ENCODE data around the gene RNFT2.
A peak's percentile ranks its signal among the peaks of the same experiment; 100 is the strongest.

RNFT2 gene

DNA sequence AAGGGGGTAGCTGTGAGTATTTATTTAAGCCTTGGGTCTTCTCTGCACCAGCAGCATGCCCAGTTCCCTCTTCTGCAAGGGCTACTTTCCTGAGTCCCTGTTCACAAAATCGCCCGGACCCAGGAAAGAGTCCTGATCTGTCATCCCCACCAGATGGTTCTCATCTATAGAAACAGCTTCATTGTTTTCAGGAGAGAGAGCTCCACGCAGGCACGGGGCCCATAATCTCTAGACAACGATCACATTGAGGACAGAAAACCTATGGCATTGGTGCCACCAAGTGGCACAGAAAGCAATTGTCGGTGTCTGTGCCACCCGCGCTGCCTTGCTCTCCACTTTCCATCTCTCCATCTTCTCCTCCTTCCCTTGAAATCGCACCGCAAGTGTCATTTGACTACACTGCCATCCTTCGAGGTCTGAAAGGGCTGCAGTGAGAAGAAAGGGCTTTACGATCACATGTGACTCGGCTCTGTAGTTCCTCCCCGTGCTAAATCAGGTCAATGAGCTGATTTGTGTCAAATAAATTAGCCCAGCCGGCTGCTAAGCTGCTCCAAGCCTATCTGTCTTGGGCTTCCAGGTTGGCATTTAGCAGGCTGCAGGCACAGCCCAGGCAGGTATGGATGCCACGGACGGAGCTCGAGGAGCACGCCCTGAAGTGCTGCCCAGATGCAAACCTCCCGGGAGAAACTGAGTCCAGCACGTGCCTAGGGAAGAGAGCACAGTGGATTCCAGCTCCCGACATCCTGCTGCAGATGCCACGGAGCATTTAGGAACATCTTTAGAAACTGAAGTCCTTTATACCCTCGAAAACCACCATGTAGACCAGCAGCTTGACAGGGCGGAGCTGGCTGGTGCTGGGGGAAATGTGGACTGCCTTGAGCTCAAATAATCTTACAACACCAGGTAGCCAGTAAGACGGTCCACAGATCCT lies 29.0 kb upstream of the RNFT2 start:
- DNase-seq = peak; percentile 70 to 96 (median 90)
- intact Hi-C loops (cut with DNase I) = loop anchor here (10.0 kb wide), 2 partner anchors 434 to 704 kb away; partner anchors contain the start of gene MED13L

DNA sequence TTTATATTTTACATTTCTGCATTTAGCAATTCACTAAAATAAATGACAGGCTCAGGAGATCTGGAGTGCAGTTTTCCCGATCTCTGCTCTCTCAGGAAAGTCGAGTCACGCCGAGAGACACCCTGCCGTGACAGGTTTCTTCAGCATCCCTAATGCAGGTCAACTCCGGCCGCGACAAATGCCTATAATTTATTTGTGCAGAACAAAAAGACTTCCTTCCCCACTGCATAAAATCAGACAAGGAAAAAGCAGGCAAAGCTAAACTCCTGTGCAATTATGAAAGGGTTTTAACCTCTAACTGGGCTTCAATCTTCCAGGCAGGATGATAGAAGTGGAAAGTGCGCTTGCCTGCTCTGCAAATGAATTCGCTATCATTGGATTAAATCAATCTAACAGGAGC lies 28.3 kb upstream of the RNFT2 start:
- intact Hi-C loops (cut with DNase I) = loop anchor here (10.0 kb wide), 2 partner anchors 435 to 705 kb away; partner anchors contain the start of gene MED13L
- DNase-seq = peak in 4 of 42 donors; percentile 20 to 34 (median 26)

DNA sequence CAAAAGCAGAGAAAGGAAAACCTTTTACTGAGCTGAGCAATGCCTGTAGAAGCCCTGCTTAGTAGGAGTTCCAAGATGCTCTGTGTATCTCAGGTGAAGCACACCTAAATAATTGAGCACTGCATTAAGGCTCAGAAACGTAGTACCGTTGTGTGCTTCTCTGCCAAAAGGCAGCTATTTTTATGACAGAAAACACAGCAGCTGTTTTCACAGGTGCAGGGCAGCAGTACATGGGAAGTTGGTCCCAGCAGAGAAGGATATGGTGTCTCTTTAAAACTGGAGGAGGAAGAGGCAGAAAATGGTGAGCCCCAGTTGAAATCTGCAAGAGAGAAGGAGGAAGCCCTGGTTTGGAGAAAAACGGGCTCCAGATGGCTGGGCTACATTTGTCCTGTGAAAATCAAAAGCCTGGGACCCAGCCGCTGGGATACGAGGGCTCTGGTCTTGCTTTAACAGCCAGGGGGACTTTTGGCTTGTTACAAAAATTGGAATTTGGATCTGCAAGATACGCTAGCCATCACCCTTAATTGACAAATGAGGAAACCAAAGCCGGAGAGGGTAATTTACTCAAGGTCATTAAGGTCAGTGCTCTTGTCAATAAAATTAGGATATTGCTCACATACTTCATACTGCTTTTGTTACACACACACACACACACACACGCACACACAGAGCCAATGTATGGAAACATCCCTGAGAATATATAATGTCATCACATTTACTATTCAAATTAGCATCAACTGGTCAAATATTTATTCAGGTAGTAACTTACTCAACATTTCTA lies 27.6 kb upstream of the RNFT2 start:
- intact Hi-C loops (cut with DNase I) = no loop called here
- DNase-seq = peak in 1 of 42 donors; percentile 18

- intact Hi-C loops (cut with DNase I) = no loop called here
- peak in 1 of 42 donors; percentile 21 for DNase-seq
Observed at GRCh38 chr12:116712458-116713303, 25.4 kb upstream of the RNFT2 start.

DNA sequence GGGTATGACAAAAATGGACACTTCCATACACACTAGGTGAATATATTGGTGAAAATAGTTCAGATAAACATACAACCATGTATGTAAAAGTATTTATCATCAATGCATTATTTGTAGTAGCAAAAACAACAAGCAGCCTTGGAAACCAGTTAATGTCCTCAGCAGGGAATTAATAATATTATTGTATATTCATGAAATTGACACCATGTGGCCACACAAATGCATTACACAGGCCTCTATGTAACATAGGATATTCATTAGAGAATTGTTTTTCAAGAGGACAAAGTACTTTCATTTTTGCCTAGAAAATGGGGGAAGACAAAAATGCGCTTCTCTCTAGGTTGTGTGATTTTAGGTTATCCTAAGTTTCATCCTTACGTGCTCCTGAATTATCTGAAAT lies 24.6 kb upstream of the RNFT2 start:
- no peak for DNase-seq
- intact Hi-C loops (cut with DNase I) = no loop called here

DNA sequence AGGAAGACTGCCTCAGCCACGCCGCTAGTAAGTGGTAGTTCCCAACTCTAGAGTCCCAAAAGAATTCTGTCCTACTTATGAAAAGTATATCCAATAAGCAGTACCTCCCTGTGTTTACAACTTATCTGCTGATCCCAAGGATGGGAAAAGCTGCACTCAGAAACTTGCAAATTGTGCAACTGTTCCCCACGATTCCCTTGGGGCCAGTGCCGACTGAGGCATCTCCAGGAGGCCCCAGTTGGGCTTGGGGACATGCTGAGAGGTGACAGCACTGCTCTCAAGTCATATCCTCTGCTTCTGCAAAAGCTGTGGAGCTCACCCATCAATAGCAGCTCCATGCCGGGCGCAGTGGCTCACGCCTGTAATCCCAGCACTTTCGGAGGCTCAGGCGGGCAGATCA lies 23.9 kb upstream of the RNFT2 start:
- intact Hi-C loops (cut with DNase I) = no loop called here

GRCh38 chr12:116717466-116718437 lies 20.4 kb upstream of the RNFT2 start:
- intact Hi-C loops (cut with DNase I) = no loop called here

More for the DNA sequence above, 23.9 kb upstream of the RNFT2 start:
- no peak for DNase-seq

GRCh38 chr12:116718655-116719454 lies 19.3 kb upstream of the RNFT2 start:
- DNase-seq = peak in 1 of 42 donors; percentile 9
- intact Hi-C loops (cut with DNase I) = no loop called here

More at GRCh38 chr12:116717466-116718437, 20.4 kb upstream of the RNFT2 start:
- peak in 34 of 42 donors; percentile 10 to 84 (median 48) for DNase-seq

- DNase-seq = peak in 1 of 42 donors; percentile 36
- intact Hi-C loops (cut with DNase I) = no loop called here
Observed at GRCh38 chr12:116719731-116720528, 18.2 kb upstream of the RNFT2 start.

GRCh38 chr12:116722245-116722644 lies 15.9 kb upstream of the RNFT2 start:
- no peak for DNase-seq
- intact Hi-C loops (cut with DNase I) = no loop called here

GRCh38 chr12:116726694-116727093 lies 11.4 kb upstream of the RNFT2 start:
- intact Hi-C loops (cut with DNase I) = no loop called here
- no peak for DNase-seq

- intact Hi-C loops (cut with DNase I) = no loop called here
- DNase-seq = no peak
Observed at GRCh38 chr12:116727261-116727660, 10.9 kb upstream of the RNFT2 start.

DNA sequence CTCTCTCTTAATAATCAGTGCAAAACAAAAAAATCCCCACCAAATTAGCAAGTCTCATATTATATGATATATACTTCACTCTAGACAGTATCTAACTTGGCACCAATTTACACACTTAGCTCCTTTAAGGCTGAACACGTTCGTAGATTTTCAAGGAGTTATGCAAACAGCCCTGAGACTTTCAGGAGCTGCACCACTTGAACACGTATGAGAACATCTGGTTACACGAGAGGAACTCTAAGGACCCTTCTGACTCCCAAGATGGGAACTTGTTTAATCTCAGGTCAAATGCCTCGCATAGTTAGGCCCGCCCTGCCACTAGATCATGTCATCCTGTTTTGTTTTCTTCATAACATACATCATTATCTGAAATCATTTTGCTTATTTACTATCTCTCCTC lies 10.2 kb upstream of the RNFT2 start:
- no peak for DNase-seq
- intact Hi-C loops (cut with DNase I) = no loop called here

DNA sequence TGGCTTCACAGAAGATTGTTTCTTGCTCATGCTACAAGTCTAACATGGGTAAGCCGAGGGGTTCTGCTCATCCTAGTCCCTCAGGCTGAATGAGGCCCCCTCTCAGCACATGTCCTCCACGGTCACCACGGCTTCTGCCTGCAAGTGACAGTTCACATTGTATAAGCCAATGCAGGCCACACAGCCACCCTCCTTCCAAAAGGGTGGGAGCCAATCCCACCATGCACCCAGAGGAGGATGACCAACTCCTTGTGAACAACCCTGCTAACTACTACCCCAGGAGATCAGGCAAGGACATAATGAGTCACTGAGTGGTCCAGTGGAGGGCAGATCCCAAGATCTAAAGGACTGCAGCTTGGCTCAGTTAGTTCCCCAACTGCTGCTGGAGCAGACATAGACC lies 6.3 kb upstream of the RNFT2 start:
- DNase-seq = no peak
- intact Hi-C loops (cut with DNase I) = no loop called here

- intact Hi-C loops (cut with DNase I) = no loop called here
- DNase-seq = no peak
Observed at GRCh38 chr12:116734156-116734768, 3.9 kb upstream of the RNFT2 start.

DNA sequence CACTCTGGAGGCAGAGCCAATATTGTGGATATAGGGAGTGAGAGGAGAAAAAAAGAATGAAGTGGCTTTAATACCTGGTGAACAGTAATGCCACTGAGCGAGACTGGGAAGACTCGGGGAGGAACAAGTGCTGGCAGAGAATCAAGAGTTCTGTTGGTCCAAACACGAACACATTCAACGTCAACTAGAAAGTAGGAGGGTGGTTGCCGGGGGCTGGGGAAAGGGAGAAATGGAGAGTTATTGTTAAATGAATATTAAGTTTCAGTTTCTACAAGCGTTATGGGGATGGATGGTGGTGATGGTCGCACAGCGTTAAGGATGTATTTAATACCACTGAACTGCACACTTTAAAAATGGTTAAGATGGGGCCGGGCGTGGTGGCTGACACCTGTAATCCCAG lies 3.0 kb upstream of the RNFT2 start:
- DNase-seq = no peak
- intact Hi-C loops (cut with DNase I) = loop anchor here (5.0 kb wide), 1 partner anchor 82 kb away; no protein-coding TSS in a partner anchor
